HG02981 (cell line): ENCODE data around the gene MEF2D.

Experiments used
- ATAC-seq: cut with Tn5 transposase; IDR thresholded peaks from one replicate; pipeline ENCODE4 v1.9.1; 2021; ENCODE audit warnings: mild to moderate bottlenecking, moderate library complexity; ENCODE audit not compliant: unreplicated experiment

Gene MEF2D

GRCh38 chr1:156502391-156502893, 1.9 kb upstream of the MEF2D start:
- ATAC-seq = no peak

DNA sequence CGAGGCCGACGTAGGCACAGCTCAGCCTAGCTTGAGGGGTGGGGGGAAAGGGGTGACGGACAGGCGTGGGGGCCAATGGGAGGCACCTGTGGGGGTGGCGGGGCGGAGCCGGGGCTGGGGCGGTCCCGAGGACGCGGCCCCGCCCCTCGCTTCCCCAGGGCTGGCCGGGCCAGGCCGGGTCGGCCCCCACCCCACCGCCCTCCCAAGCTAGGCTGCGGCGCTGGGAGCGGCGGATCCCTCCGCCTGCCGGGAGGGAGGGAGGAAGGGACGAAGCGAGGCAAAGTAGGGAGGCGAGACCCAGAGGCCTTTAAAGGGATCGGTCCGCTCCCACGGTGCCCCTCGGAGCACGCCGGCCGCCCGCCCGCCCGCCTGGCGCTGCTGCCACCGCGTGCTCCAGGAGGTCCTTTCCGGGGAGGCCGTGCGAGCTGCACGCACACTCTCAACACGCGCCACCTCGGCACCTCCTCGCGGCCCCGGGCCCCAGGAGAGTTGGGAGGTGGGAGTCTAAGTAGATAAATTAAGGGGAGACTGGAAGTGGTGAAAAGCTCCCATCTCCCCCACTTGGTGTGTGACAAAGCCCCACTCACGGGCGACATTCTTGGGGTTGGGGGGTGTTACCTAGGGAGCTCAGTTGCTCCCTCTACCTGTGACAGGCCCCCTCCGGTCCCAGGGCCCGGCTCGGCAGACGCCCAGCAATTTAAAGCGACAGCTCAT, 375 bp upstream of the MEF2D start:
- peak; percentile 42 for ATAC-seq

- peak; percentile 2 for ATAC-seq
Measured at GRCh38 chr1:156499842-156500542, 583 bp downstream of the MEF2D start.

DNA sequence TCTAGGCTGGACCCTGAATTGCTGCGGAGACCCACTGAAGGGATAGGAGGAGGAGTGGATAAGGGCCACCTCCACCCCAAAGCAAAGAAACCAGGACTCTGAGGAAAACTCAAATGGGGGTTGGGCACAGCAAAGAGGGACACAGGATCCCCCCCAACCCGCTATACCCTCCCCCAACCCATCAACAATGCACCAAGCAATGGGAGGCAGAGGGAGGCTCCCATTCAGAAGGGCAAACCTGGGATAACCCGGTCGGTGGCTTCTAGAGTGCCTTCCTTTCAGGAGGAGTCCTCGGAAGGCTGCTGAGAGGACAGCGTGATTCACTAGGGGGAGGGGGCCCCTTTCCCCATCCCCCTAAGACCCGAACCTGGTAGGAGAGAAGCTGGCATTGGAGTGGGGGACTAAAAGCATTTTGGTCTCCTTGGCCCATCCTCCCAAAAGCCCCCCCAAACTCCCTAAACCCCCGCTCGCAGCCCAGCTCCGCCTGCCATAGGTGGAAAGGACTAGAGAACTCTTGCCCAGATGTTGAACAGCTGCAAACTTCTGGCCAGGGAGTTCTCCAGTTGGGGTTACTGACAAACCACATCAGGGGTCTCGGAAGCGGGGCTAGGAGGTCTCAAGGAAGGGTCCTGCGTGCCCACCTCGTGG, 1.3 kb downstream of the MEF2D start:
- no peak for ATAC-seq

DNA sequence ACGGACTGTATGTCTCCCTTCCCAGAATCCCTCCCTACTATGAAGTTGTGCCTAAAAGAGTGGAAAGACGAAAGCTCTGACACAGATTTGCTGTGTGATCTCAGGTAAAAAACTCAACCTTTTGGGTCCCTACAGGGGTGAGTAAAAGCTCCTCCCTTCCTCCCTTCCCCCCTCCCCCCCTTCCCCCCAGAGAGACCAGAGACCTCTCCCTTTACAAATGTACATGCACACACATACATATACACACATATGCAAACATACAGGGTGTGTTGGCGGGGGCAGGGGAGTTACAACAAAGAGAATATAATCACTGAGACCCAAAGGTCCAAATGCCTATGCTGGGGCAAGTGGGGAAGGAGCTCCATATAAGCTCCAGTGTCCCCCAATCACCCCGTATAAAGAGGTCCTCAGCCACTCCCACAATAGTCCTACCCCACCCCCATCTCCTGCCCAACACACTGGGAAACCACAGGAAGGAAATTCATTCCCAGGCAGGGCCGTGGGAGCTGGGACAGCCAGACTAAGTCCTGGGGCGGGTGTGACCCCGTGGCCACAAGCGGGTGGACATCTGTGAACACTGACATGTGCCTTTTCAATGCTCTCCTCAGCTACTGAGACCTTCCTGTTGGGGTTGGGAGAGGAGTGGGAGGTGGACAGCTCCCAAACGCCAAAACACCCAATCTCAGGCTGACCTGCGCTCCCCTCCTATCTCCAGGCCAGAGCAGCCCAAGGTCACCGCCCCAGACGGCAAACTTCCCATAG, 2.0 kb downstream of the MEF2D start:
- no peak for ATAC-seq

DNA sequence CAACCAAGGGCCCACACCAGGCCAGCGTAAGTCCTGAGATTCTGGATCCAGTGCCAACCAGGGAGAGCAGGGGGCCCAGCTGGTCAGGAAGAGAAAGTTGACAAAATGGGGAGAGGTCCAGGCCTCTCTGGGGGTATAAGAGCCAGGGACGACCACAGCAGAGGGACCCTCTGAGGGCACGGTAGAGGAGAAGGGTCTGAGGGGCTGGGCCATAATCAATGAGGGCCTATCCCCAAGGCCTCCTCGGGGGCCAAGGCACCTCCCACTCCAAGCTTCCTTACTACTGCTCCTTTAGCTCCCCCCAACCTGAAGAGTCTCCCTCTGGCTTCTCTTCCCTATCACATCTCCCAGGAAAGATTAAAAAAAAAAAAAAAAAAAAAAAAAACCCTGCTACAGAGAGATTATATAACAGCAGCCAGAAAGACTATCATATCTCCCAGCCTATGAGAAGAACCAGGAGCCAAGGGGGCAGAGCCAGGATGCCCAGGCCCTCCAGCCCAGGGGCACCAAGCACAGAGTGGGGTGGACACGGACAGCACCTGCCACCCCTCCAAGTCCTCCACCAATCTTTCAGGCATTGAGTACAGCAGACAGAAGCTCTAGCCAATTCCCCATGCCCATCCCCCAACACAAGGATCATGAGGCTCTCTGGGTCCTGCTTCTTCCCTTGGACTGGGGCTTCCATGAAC, 2.7 kb downstream of the MEF2D start:
- ATAC-seq = no peak

GRCh38 chr1:156497078-156497742, 3.4 kb downstream of the MEF2D start:
- no peak for ATAC-seq

DNA sequence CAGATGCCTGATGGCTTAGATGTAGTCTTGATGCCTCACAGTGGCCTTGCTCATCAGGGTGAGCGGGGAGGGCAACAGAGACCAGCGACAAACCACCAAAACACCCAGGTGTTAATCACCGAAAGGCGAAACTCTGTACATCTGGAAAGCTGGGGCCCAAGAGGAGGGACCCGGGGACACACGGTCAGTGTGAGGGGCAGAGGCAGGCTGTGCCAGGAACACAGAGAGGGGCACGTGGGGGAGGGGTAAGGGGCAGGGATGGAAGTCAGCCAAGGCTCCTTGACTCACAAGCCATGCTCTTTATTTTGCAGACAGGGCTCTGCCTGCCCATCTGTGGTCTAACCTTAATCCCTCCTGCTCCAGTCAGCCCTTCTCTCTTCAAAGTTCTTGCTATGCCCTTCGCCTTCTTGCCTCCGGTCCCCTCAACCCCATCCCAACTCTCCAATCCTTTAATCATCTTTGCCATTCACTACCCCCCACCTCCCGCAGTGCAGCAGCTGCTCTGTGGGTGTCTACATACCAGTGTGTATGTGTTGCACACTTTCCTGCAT, 4.3 kb downstream of the MEF2D start:
- ATAC-seq = no peak

DNA sequence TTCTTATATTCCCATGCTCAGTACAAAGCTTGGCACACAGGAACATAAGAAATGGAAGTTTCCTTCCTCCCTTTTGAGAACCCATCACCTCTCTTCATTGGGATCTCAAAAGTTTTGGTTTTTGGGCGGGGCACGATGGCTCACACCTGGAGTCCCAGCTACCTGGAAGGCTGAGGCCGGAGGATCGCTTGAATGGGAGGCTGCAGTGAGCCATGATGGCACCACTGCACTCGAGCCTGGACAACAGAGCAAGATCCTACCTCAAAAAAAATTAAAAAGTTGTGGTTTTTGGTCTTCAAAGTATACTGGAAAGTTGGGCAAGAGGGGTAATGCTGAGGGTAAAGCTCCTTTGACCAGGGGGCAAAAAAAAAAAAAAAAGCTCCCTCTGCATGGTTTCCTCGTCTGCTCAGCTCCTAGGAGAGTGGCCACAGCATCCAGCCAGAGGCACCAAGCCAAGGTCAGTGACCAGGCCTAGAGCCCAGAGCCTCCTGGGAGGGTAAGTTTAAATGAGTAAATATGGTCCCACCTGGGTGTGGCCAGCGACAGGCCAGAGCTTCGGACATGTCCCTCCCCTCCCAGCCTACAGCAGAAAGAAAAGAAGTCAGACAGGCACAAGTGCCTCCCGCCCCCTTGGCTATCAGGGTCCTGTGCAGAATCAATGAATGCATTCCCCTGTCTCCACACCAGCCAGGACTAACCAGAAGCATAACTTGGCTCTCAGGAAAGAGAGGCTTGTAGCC, 5.0 kb downstream of the MEF2D start:
- no peak for ATAC-seq

- no peak for ATAC-seq
Measured at GRCh38 chr1:156494309-156494895, 6.2 kb downstream of the MEF2D start.

DNA sequence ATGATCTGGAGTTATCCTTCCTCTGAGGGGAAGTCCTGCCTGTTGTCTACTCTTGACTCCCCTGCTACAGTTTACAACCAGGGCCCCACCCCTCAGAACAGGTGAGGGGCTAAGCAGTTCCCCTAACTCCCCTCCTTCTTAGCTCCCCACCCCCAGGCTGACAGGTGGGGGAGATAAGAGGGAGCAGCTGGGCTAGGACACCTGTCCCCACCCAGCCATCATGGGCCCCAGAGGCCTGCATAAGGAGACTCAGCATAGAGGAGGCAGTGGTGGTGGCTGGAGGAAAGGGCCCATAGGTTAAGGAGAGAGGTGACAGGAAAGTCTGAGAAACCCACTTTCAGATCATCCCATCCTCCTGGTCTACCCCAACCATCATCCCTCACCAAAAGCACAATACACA, 6.8 kb downstream of the MEF2D start:
- no peak for ATAC-seq

GRCh38 chr1:156493154-156493631, 7.4 kb downstream of the MEF2D start:
- ATAC-seq = no peak

DNA sequence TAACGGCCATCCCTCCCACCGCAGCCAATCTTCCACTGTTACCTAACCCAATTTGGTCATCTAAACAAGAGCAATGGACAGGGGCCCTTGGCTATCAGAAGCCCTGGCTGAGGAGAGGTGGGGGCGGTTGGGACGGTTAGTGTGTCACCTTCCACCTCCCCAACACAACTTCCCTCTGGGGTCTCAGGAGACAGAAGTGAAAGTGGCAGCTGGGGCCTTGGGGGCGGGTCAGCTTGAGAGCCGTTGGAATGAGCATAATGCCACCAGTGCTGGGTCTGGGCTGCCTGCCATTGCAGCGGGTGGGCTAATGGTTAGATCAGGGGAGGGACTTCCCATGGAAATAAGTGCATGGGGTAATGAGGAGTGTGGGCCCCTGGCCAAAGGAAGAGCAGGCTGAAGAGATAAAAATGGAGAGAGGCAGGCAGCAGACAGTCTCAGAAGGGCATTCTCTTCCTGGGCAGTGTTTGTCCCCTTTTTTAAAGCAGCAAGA, 7.9 kb downstream of the MEF2D start:
- peak; percentile 22 for ATAC-seq

- no peak for ATAC-seq
Measured at GRCh38 chr1:156492013-156492590, 8.5 kb downstream of the MEF2D start.

DNA sequence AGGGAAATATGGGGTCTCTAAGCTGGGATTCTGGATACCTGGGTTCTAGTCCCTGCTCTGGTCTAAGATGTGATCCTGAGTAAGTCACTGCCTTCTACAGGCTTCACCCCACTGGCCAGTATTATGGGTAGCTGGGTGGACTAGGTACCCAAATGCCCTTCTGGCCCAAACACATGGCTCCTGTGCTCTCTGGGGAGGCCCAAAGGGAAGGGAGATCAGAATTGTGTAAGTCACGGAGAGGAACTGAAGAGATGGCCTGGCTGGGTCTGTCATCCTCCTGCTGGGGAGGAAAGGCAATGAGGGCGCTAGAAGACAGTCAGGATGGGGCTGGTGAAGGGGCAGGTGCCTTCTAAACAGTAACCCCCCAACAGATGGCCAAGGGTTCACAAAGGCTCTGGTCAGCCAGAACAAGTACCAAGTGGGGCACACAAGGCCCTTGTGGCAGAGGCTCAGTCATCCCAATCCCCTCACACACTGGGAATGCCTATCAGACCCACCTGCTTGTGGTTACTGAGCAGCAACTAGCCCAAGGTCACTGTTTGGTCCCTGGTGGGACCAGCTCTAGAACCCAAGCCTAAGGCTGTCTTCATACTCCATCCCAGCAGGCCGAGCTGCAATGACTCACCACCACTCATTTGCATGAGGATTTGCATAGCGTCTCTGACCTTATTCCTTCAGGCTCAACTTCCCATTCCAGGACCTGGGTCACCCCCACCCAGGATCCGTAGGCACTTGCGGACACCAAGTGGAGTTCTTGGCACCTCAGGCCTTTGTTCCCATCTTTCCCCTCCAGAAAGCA, 9.2 kb downstream of the MEF2D start:
- ATAC-seq = no peak

DNA sequence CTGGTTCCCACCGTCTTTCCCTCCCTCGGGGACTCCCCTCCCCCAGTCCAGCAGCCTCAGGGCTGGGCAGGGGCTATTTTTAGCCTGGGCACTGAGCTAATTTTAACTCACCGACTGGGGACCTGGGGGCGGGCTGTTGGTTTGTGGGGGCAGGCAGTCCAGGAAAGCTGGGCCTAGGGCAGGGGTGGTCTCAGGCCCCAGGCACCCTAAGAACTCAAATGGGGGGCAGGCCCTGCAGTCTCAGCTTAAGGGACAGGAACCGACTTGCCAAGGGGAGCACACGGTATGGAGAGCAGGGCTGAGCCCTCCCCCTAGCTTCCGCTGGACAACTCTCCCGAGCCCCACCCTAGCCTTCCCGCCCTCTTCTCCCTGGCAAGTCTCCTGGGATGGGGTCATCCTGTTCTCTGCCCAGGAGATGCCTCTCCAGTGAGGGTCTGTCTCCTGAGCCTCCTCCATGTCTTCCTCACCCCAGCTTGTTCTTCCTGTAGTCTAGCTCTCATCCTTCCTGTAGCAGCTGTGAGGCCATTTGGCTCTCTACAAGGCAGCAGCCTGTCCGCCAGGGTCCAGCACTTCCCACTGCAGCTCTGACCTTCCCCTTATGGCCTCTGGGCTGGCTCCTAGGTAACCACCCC, 10.1 kb downstream of the MEF2D start:
- no peak for ATAC-seq

DNA sequence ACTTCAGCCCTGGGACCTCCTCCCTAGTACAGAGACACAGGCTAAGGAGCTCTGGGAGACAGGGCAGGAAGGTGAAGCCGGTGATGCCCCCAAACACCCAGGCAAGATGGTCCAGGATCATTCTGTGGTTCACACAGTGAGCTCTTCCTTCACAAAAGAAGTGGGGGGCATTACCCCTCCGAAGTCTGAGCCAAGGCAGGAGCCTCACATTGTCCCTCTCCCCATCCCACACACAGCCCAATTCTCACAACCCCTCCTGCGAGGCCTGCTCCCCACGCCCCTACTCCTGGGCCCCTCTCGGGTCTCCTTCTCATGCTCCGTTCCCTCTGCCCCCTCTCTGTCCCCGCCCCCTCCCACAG, 10.7 kb downstream of the MEF2D start:
- no peak for ATAC-seq
